PFSK-1 (cell line): ENCODE measurements around the gene SLC16A2.

ENCODE experiments used
- POLR2AphosphoS5 ChIP-seq: IDR thresholded peaks from 2 replicates; pipeline ENCODE4 v1.6.1; 2012; ENCODE audit warnings: low read depth, mild to moderate bottlenecking, control low read depth, low read length, moderate library complexity
- SIN3A ChIP-seq: IDR thresholded peaks from 2 replicates; pipeline ENCODE4 v1.6.1; 2012; ENCODE audit warnings: mild to moderate bottlenecking, low read length, moderate library complexity, borderline replicate concordance; ENCODE audit not compliant: insufficient read depth
- TF ChIP-seq, protein P1 (sequence below), 2 experiments: IDR thresholded peaks; 2 replicates each; pipeline versions ENCODE4 v1.6.1 to v1.8.0; 2011 to 2012; ENCODE audit warnings: low read depth in 2 of 2, low read length in 2 of 2, control low read depth in 1 of 2, inconsistent platforms in 1 of 2, mild to moderate bottlenecking in 1 of 2, moderate library complexity in 1 of 2; ENCODE audit not compliant: insufficient read depth in 1 of 2

DNA sequence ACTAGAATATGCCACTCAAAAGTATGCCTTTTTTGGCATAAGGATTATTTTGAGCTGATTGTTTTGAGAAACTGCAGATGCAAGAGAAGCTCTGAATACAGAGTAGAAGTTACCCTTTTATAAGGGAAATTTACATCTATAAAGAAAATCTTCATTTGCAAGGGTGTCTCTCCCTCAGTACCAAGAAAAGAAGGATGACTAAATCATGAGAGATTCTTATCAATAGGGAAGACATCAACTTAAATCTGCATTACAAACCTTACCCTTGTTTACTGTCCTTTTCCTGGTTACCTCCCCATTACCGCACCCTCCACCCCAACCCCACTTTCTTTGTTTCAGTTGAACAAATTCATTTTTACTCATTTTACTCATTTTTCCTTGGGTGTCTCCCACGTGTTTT, 130.6 kb downstream of the SLC16A2 start:
- TF ChIP-seq SIN3A (no peak), POLR2AphosphoS5 (no peak)
- TF ChIP-seq, protein P1, sequence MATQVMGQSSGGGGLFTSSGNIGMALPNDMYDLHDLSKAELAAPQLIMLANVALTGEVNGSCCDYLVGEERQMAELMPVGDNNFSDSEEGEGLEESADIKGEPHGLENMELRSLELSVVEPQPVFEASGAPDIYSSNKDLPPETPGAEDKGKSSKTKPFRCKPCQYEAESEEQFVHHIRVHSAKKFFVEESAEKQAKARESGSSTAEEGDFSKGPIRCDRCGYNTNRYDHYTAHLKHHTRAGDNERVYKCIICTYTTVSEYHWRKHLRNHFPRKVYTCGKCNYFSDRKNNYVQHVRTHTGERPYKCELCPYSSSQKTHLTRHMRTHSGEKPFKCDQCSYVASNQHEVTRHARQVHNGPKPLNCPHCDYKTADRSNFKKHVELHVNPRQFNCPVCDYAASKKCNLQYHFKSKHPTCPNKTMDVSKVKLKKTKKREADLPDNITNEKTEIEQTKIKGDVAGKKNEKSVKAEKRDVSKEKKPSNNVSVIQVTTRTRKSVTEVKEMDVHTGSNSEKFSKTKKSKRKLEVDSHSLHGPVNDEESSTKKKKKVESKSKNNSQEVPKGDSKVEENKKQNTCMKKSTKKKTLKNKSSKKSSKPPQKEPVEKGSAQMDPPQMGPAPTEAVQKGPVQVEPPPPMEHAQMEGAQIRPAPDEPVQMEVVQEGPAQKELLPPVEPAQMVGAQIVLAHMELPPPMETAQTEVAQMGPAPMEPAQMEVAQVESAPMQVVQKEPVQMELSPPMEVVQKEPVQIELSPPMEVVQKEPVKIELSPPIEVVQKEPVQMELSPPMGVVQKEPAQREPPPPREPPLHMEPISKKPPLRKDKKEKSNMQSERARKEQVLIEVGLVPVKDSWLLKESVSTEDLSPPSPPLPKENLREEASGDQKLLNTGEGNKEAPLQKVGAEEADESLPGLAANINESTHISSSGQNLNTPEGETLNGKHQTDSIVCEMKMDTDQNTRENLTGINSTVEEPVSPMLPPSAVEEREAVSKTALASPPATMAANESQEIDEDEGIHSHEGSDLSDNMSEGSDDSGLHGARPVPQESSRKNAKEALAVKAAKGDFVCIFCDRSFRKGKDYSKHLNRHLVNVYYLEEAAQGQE (IDR thresholded peaks at IDR 0.05; ENCODE audit: insufficient read depth in 1 of 2, low read depth in 2 of 2, low read length in 2 of 2) = no peak
